ENCODE data around the gene FBN3. TPM values are rescaled to one million over a fixed set of nuclear protein-coding genes. Genes with fewer than 3 reads are reported as not detected.
A peak's percentile ranks its signal among the peaks of the same experiment; 100 is the strongest.

Gene FBN3
- total RNA-seq, 2 donors from 2014 or later: not detected

- H3K27me3 Mint-ChIP-seq: no peaks in the 10 kb centered on the region
- H3K4me1 Mint-ChIP-seq (ENCODE audit: low read depth in 2 of 2): peaks cover 0 to 13% of the 10 kb centered on the region in 2 donors
- H3K36me3 Mint-ChIP-seq: peaks cover 3% of the 10 kb centered on the region
- DNase-seq (ENCODE audit: low spot score): peak; percentile 84
- peak overlapping the region; percentile 17 for H3K4me3 Mint-ChIP-seq
- ATAC-seq: peak; percentile 71 to 87
- peak overlapping the region in 1 of 2 donors; percentile 79 for H3K27ac Mint-ChIP-seq
- peaks cover 4% of the 10 kb centered on the region for H3K9me3 Mint-ChIP-seq
These were observed 84.2 kb downstream of the FBN3 start for GRCh38 chr19:8064911-8065874.

DNA sequence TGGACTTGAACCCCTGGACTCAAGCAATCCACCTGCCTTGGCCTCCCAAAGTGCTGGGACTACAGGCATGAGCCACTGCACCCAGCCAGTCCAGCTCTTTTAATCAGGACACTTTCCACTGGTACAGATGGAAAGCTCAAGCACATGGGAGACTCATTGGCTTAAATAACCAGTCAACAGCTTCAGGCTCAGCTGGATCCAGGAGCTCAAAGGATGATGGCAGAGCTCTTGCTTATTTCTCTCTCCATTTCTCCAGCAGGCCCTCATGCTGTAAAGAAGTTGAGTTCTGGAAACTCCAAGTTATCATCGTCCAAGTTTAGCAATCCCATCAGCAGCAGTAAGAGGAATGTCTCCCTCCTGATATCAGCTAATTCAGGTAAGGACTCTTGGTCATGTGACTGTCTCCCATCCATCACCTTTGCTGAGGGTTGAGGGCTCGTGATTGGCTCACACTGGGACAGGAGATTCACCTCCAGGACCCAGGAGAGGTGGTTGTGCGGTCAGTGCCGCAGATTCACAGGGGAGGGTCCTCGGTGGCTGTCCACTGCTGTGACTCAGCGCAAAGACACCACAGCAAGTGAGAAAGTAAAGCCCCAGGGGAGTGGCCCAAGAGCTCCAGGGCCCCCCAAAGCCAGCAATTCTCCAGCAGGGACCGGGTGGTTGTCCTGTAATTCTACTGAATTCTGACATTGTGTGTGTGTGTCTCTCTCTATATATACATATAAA is 91.7 kb downstream of the FBN3 start:
- H3K9me3 Mint-ChIP-seq: no peaks in the 10 kb centered on the region
- no peaks in the 10 kb centered on the region for H3K36me3 Mint-ChIP-seq
- no peaks in the 10 kb centered on the region for H3K27me3 Mint-ChIP-seq
- H3K4me1 Mint-ChIP-seq (ENCODE audit: low read depth in 2 of 2): peaks cover 0 to 3% of the 10 kb centered on the region in 2 donors
- no peak for ATAC-seq
- DNase-seq (ENCODE audit: low spot score): no peak
- no peak overlapping the region for H3K27ac Mint-ChIP-seq
- H3K4me3 Mint-ChIP-seq: no peak overlapping the region

GRCh38 chr19:8056533-8056932 is 92.9 kb downstream of the FBN3 start:
- no peaks in the 10 kb centered on the region for H3K9me3 Mint-ChIP-seq
- DNase-seq (ENCODE audit: low spot score) (no peak), ATAC-seq (no peak)
- H3K4me1 Mint-ChIP-seq (ENCODE audit: low read depth in 2 of 2): peaks cover 7 to 14% of the 10 kb centered on the region in 2 donors
- no peaks in the 10 kb centered on the region for H3K36me3 Mint-ChIP-seq
- no peak overlapping the region for H3K4me3 Mint-ChIP-seq
- H3K27me3 Mint-ChIP-seq: no peaks in the 10 kb centered on the region
- no peak overlapping the region for H3K27ac Mint-ChIP-seq

- ATAC-seq (no peak), DNase-seq (ENCODE audit: low spot score) (no peak)
- no peak overlapping the region for H3K4me3 Mint-ChIP-seq
- H3K27ac Mint-ChIP-seq: no peak overlapping the region
- H3K36me3 Mint-ChIP-seq: no peaks in the 10 kb centered on the region
- H3K27me3 Mint-ChIP-seq: no peaks in the 10 kb centered on the region
- peaks cover 7 to 19% of the 10 kb centered on the region in 2 donors for H3K4me1 Mint-ChIP-seq (ENCODE audit: low read depth in 2 of 2)
- H3K9me3 Mint-ChIP-seq: no peaks in the 10 kb centered on the region
These were observed 95.2 kb downstream of the FBN3 start for GRCh38 chr19:8054169-8054568.

DNA sequence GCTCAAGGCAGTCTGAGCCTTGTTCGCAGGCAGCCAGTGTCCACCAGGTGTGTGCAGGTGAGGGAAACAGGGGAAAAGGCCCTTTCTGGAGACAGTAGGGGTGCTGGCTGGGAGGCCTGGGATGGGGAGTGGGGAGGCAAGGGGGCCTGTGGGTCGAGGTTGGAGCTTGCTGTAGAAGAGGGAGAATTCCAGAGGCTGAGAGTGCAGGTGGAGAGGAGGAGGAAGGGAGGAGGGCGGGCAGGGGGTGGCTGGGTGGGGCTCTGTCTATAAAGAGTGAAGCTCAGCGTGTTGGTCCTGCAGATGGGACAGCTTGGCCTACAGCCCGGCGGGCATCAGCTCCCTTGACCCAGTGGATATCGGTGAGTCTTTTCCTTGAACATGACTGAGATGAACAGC is 96.9 kb downstream of the FBN3 start, which contains the start of gene CCL25:
TSS of gene CCL25 (plus strand) at position 297 of the 396 bp plus-strand sequence. CDS start 290 bp downstream, outside the sequence.
- H3K27me3 Mint-ChIP-seq: no peaks in the 10 kb centered on the region
- no peak for ATAC-seq
- H3K4me3 Mint-ChIP-seq: peak within 1 kb of the TSS; percentile 12
- H3K9me3 Mint-ChIP-seq: no peaks in the 10 kb centered on the region
- no peaks in the 10 kb centered on the region for H3K36me3 Mint-ChIP-seq
- peaks cover 7 to 19% of the 10 kb centered on the region in 2 donors for H3K4me1 Mint-ChIP-seq (ENCODE audit: low read depth in 2 of 2)
- no peak for DNase-seq (ENCODE audit: low spot score)
- peak within 1 kb of the TSS in 1 of 2 donors; percentile 86 for H3K27ac Mint-ChIP-seq

- Mint-ChIP-seq H3K4me3 (peak overlapping the region; percentile 63), H3K36me3 (no peaks in the 10 kb centered on the region), H3K27ac (peak overlapping the region in 1 of 2 donors; percentile 76), H3K27me3 (peaks cover 0 to 2% of the 10 kb centered on the region in 2 donors), H3K9me3 (no peaks in the 10 kb centered on the region), H3K4me1 (ENCODE audit: low read depth in 2 of 2) (peaks cover 7 to 22% of the 10 kb centered on the region in 2 donors)
- DNase-seq (ENCODE audit: low spot score) (peak; percentile 92), ATAC-seq (peak; percentile 97 to 98)
These were observed 98.9 kb downstream of the FBN3 start for GRCh38 chr19:8050274-8051096.

- Mint-ChIP-seq H3K36me3 (no peaks in the 10 kb centered on the region), H3K27ac (no peak overlapping the region), H3K27me3 (peaks cover 0 to 2% of the 10 kb centered on the region in 2 donors), H3K4me3 (no peak overlapping the region), H3K9me3 (no peaks in the 10 kb centered on the region), H3K4me1 (ENCODE audit: low read depth in 2 of 2) (peaks cover 0 to 9% of the 10 kb centered on the region in 2 donors)
- ATAC-seq (no peak), DNase-seq (ENCODE audit: low spot score) (no peak)
These were observed 102.7 kb downstream of the FBN3 start for GRCh38 chr19:8046569-8047165.

GRCh38 chr19:8045872-8046568 is 103.4 kb downstream of the FBN3 start:
- DNase-seq (ENCODE audit: low spot score): no peak
- Mint-ChIP-seq H3K27me3 (peaks cover 0 to 2% of the 10 kb centered on the region in 2 donors), H3K4me3 (no peak overlapping the region), H3K4me1 (ENCODE audit: low read depth in 2 of 2) (peaks cover 0 to 10% of the 10 kb centered on the region in 2 donors), H3K36me3 (no peaks in the 10 kb centered on the region), H3K9me3 (no peaks in the 10 kb centered on the region), H3K27ac (no peak overlapping the region)
- ATAC-seq: no peak

DNA sequence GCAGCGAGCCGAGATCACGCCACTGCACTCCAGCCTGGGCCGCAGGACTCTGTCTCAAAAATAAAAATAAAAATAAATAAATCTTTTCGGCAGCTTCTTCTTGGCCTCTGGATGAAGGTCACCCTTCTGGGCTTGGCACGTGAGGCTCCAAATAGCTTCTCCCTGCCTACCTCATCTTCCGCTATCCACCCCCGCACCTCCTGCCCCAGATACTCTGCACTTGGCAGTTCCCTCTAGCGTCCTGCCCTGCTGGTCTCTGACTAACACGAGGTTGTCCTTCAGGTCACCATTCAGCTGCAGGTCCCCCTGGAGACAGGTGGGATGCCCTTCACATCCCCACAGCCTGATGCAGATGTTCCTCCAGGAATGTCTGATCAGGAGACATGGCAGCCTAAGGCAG is 105.4 kb downstream of the FBN3 start:
- Mint-ChIP-seq H3K9me3 (no peaks in the 10 kb centered on the region), H3K4me3 (no peak overlapping the region), H3K27me3 (peaks cover 0 to 2% of the 10 kb centered on the region in 2 donors), H3K36me3 (no peaks in the 10 kb centered on the region), H3K4me1 (ENCODE audit: low read depth in 2 of 2) (peaks cover 0 to 6% of the 10 kb centered on the region in 2 donors), H3K27ac (no peak overlapping the region)
- ATAC-seq: no peak
- DNase-seq (ENCODE audit: low spot score): no peak

DNA sequence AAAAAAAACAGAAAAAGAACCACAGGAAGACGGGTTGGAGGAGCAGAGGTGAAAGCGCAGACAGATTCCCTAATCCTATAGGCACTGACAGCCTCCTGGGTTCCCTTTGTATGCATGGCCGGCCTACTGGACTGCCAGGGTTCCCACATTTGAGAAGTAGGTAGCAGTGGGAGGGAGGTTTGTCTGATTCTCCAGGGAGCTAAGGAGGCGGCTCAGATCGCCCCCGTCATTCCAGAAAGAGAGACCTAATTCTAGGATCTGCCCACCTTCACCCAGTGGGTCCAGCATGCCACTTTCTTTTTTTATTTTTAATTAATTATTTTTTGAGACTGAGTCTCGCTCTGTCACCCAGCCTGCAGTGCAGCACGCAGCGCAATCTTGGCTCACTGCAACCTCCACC is 106.5 kb downstream of the FBN3 start:
- Mint-ChIP-seq H3K27me3 (peaks cover 0 to 2% of the 10 kb centered on the region in 2 donors), H3K9me3 (no peaks in the 10 kb centered on the region), H3K4me1 (ENCODE audit: low read depth in 2 of 2) (peaks cover 0 to 6% of the 10 kb centered on the region in 2 donors), H3K4me3 (no peak overlapping the region), H3K36me3 (no peaks in the 10 kb centered on the region), H3K27ac (no peak overlapping the region)
- ATAC-seq (no peak), DNase-seq (ENCODE audit: low spot score) (no peak)

DNA sequence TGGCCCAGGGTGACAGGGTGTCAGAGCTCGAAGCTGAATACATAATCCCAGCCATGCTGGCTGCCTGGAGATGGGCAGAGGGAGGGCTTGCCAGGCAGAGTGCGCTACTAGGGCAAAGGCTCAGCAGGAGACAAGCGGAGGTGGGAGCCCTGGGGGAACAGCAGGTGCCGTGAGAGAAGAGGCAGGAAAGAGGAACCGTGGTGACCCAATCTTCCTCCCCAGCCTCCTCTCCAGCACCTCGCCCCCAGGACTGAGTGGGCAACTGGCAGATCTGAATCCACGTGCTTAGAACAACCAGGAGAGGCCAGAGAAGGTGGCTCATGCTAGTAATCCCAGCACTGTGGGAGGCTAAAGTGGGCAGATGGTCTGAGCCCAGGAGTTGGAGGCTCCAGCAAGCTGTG is 107.9 kb downstream of the FBN3 start:
- Mint-ChIP-seq H3K36me3 (no peaks in the 10 kb centered on the region), H3K9me3 (no peaks in the 10 kb centered on the region), H3K4me3 (no peak overlapping the region), H3K27ac (no peak overlapping the region), H3K27me3 (peaks cover 4 to 10% of the 10 kb centered on the region in 2 donors), H3K4me1 (ENCODE audit: low read depth in 2 of 2) (peaks cover 0 to 3% of the 10 kb centered on the region in 2 donors)
- no peak for DNase-seq (ENCODE audit: low spot score)
- no peak for ATAC-seq

DNA sequence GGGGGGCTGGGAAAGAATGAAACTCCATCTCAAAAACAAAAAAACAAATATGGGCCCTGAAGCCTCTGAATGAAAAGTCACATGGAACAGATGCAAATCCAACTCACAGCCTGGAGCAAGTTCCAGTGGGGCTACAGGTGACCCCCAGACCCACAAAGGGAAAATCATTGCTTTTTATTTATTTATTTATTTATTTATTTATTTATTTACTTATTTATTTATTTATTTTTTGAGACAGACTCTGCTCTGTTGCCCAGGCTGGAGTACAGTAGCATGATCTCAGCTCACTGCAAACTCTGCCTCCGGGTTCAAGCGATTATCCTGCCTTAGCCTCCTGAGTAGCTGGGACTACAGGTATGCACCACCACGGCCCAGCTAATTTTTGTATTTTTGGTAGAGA is 110.2 kb downstream of the FBN3 start:
- no peak for ATAC-seq
- Mint-ChIP-seq H3K27ac (no peak overlapping the region), H3K9me3 (no peaks in the 10 kb centered on the region), H3K4me3 (no peak overlapping the region), H3K27me3 (peaks cover 4 to 16% of the 10 kb centered on the region in 2 donors), H3K36me3 (no peaks in the 10 kb centered on the region), H3K4me1 (ENCODE audit: low read depth in 2 of 2) (peaks cover 0 to 3% of the 10 kb centered on the region in 2 donors)
- DNase-seq (ENCODE audit: low spot score): no peak
